B cell (primary cell): ENCODE measurements around the gene MAPK8. TPM values are rescaled to one million over a fixed set of nuclear protein-coding genes. Genes with fewer than 3 reads are reported as not detected.

ENCODE experiments used
- ATAC-seq: fragments of 200-7000 bp; cut with Tn5 transposase; one replicate; pipeline ENCODE4 v1.10.0; 2021; ENCODE audit warnings: low read depth, mild to moderate bottlenecking, moderate number of reproducible peaks, moderate library complexity
- CTCF ChIA-PET: fragments of 350-600 bp; sonication (Branson Sonifier 250); formaldehyde crosslinking; loops from one replicate; lab custom pipeline; 2021; ENCODE audit warnings: antibody characterized with exemption, inconsistent platforms; lab: Charles Lee
- POLR2A ChIA-PET: fragments of 350-600 bp; sonication (Branson Sonifier 250); formaldehyde crosslinking; loops from one replicate; lab custom pipeline; 2021; ENCODE audit warnings: antibody characterized with exemption; lab: Charles Lee
- DNase-seq: peaks from one replicate; pipeline ENCODE4 v3.0.0; 2013
- H2AFZ ChIP-seq: 2 replicates; pipeline ENCODE4 v1.6.1; 2012; ENCODE audit warnings: mild to moderate bottlenecking, low read depth, low read length; ENCODE audit not compliant: insufficient read depth, poor library complexity, severe bottlenecking
- H3K27ac ChIP-seq, 2 donors: 1 replicate in 1 of 2; 2 replicates in 1 of 2; pipeline ENCODE4 v1.5.1; 2012 to 2013; ENCODE audit warnings: low read length in 2 of 2, mild to moderate bottlenecking in 2 of 2, moderate library complexity in 1 of 2
- H3K27me3 ChIP-seq, 4 experiments: fragments of 200-600 bp in 1 of 4; sonication (generic) in 1 of 4; replicated peaks in 1 of 4; 1 replicate in 2 of 4; 2 replicates in 2 of 4; pipeline versions ENCODE4 v1.6.1 to v1.7.0; 2013 to 2016; ENCODE audit warnings: low read length in 3 of 4, mild to moderate bottlenecking in 2 of 4, mixed read lengths in 1 of 4, moderate library complexity in 1 of 4; ENCODE audit not compliant: insufficient read depth in 4 of 4, control insufficient read depth in 3 of 4; ENCODE audit errors: control extremely low read depth in 1 of 4
- H3K36me3 ChIP-seq, 2 experiments: replicated peaks in 1 of 2; 1 replicate in 1 of 2; 2 replicates in 1 of 2; pipeline versions ENCODE4 v1.6.1 to v1.7.1; 2013; ENCODE audit warnings: low read length in 1 of 2; ENCODE audit not compliant: insufficient read depth in 2 of 2, control insufficient read depth in 1 of 2; ENCODE audit errors: control extremely low read depth in 1 of 2, extremely low read depth in 1 of 2
- H3K4me1 ChIP-seq, 2 donors: fragments of 200-600 bp in 1 of 2; sonication (generic) in 1 of 2; 1 replicate in 1 of 2; 2 replicates in 1 of 2; pipeline versions ENCODE4 v1.5.1 to v1.6.1; 2013 to 2017; ENCODE audit warnings: low read length in 2 of 2; ENCODE audit not compliant: control insufficient read depth in 2 of 2, insufficient read depth in 2 of 2
- H3K4me2 ChIP-seq: replicated peaks from 2 replicates; pipeline ENCODE3; 2012; ENCODE audit warnings: mild to moderate bottlenecking, low read depth, low read length; ENCODE audit not compliant: poor library complexity, severe bottlenecking
- H3K4me3 ChIP-seq, 5 experiments: fragments of 200-600 bp in 1 of 5; sonication (generic) in 1 of 5; 1 replicate in 3 of 5; 2 replicates in 2 of 5; pipeline versions ENCODE4 v1.5.1 to v1.7.0; 2011 to 2016; ENCODE audit warnings: low read length in 4 of 5, mild to moderate bottlenecking in 4 of 5, low read depth in 2 of 5, control low read depth in 1 of 5, moderate library complexity in 1 of 5; ENCODE audit not compliant: insufficient read depth in 1 of 5; ENCODE audit errors: control extremely low read depth in 1 of 5, extremely low read depth in 1 of 5
- H3K79me2 ChIP-seq: fragments of 200-600 bp; sonication (generic); one replicate; pipeline ENCODE4 v1.6.0; 2016; ENCODE audit warnings: low read length; ENCODE audit not compliant: control insufficient read depth, insufficient read depth
- H3K9ac ChIP-seq: fragments of 200-600 bp; sonication (generic); 2 replicates; pipeline ENCODE4 v1.6.1; 2017; ENCODE audit warnings: mild to moderate bottlenecking, low read length, moderate library complexity
- H3K9me3 ChIP-seq, 3 donors: one replicate each; pipeline versions ENCODE4 v1.6.1 to v1.7.1; 2013; ENCODE audit warnings: low read length in 2 of 3; ENCODE audit not compliant: control insufficient read depth in 2 of 3, insufficient read depth in 1 of 3; ENCODE audit errors: control extremely low read depth in 1 of 3
- H4K20me1 ChIP-seq: 2 replicates; pipeline ENCODE4 v1.6.0; 2012; ENCODE audit warnings: mild to moderate bottlenecking, low read length; ENCODE audit not compliant: insufficient read depth, control insufficient read depth, poor library complexity, severe bottlenecking
- H3K27ac Mint-ChIP-seq: one replicate; pipeline ENCODE4 v1.8.0; 2021; ENCODE audit warnings: mixed read lengths
- H3K27me3 Mint-ChIP-seq: one replicate; pipeline ENCODE4 v1.8.0; 2021; ENCODE audit warnings: mixed read lengths
- H3K4me1 Mint-ChIP-seq: one replicate; pipeline ENCODE4 v1.8.0; 2021; ENCODE audit warnings: mixed read lengths
- H3K4me3 Mint-ChIP-seq: one replicate; pipeline ENCODE4 v1.8.0; 2021; ENCODE audit warnings: mixed read lengths
- H3K9me3 Mint-ChIP-seq: one replicate; pipeline ENCODE4 v1.8.0; 2022; ENCODE audit warnings: mixed read lengths; ENCODE audit not compliant: insufficient read depth
- EZH2 ChIP-seq: IDR thresholded peaks from 2 replicates; pipeline ENCODE4 v1.6.1; 2012; ENCODE audit warnings: borderline replicate concordance, low read depth, mild to moderate bottlenecking, moderate library complexity, low read length; ENCODE audit not compliant: insufficient read depth, poor library complexity, severe bottlenecking
- intact Hi-C: fragments of 100-400 bp; cut with micrococcal nuclease; formaldehyde crosslinking; loops from one replicate; pipeline ENCODE4 v1.10.0; 2022
- polyA plus RNA-seq: library from polyadenylated mRNA; depleted of rRNA; stranded (reverse); fragments of >200 nt; gene quantifications from 2 replicates; pipeline ENCODE4 v1.2.3, GENCODE V29; 2012
- total RNA-seq, 2 donors: library from RNA; stranded (reverse); fragments of 120-200 nt in 1 of 2; gene quantifications; 1 replicate in 1 of 2; 2 replicates in 1 of 2; pipeline versions ENCODE4 v1.2.3 to v1.2.4, GENCODE V29; 2013 to 2022
- TF ChIP-seq, protein P1 (sequence below): fragments of 200-600 bp; IDR thresholded peaks from one replicate; pipeline ENCODE4 v1.8.0; 2022; ENCODE audit warnings: antibody characterized with exemption, mild to moderate bottlenecking

The MAPK8 gene
- total and polyA plus RNA-seq, 2 donors (not counting 1 experiment from before 2014, with no cell fraction given): 13.7 to 40.0 TPM

DNA sequence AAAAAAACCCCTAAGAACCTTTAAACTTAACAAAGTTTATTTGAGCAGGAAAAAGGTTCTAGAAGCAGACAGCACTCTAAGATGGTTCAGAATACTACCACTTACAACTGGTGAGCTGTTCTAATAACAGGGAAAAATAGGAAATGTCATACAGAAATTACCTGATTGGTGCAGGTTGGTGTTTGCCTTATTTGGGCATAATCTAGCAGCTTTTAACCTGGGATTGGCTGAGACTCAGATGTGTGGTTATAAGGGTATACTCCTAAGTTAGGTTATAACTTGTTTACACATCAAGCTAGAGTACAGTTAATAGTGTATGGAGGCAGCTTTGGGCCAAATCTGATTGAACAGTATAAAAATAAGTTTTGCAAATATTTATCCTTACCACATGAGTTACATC is 59.8 kb downstream of the MAPK8 start:
- Histone ChIP-seq H3K4me1 (no peaks in the 10 kb centered on the region), H4K20me1 (peaks cover 22% of the 10 kb centered on the region), H3K9ac (no peak overlapping the region), H3K79me2 (peaks cover 35% of the 10 kb centered on the region), H3K9me3 (no peaks in the 10 kb centered on the region), H2AFZ (no peak overlapping the region), H3K36me3 (no peaks in the 10 kb centered on the region), H3K4me3 (no peak overlapping the region), H3K27ac (no peak overlapping the region), H3K27me3 (no peaks in the 10 kb centered on the region), H3K4me2 (no peak overlapping the region)
- Mint-ChIP-seq H3K27me3 (no peaks in the 10 kb centered on the region), H3K27ac (no peak overlapping the region), H3K9me3 (no peaks in the 10 kb centered on the region), H3K4me1 (peaks cover 4% of the 10 kb centered on the region), H3K4me3 (no peak overlapping the region)
- no peak for TF ChIP-seq EZH2
- TF ChIP-seq, protein P1, sequence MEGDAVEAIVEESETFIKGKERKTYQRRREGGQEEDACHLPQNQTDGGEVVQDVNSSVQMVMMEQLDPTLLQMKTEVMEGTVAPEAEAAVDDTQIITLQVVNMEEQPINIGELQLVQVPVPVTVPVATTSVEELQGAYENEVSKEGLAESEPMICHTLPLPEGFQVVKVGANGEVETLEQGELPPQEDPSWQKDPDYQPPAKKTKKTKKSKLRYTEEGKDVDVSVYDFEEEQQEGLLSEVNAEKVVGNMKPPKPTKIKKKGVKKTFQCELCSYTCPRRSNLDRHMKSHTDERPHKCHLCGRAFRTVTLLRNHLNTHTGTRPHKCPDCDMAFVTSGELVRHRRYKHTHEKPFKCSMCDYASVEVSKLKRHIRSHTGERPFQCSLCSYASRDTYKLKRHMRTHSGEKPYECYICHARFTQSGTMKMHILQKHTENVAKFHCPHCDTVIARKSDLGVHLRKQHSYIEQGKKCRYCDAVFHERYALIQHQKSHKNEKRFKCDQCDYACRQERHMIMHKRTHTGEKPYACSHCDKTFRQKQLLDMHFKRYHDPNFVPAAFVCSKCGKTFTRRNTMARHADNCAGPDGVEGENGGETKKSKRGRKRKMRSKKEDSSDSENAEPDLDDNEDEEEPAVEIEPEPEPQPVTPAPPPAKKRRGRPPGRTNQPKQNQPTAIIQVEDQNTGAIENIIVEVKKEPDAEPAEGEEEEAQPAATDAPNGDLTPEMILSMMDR: no peak
- ATAC-seq: no peak
- no peak for DNase-seq
- intact Hi-C loops: no loop called here
- POLR2A ChIA-PET: no interaction called here
- CTCF ChIA-PET: interaction anchor here (7.3 kb wide), 1 partner anchor 290 kb away, joined by 86 read pairs; no protein-coding TSS in a partner anchor

DNA sequence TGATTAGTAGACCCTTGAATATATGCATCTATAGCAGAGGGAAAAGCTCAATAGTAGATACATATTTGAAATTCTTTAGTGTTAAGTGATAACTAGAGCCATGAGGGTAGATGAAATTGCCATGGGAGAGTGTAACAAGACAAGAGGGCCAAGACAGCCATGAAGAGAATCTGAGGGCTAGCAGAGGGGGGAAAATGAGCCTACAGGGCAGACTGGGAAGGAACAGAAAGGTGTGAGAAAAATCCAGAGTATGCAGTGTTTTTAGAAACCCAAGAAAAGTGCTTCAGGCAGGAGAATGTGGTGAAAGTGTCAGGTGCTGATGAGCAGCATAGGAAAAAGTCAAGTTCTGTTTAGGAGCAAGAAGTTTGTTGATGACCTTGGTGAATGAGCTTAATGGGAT is 63.0 kb downstream of the MAPK8 start:
- CTCF ChIA-PET: interaction anchor here (1.2 kb wide), 1 partner anchor 287 kb away, joined by 4 read pairs; no protein-coding TSS in a partner anchor

More for the DNA sequence above, 63.0 kb downstream of the MAPK8 start:
- intact Hi-C loops: no loop called here
- H3K27me3 Mint-ChIP-seq: no peaks in the 10 kb centered on the region
- peaks cover 17% of the 10 kb centered on the region for H4K20me1 ChIP-seq
- no peak overlapping the region for H2AFZ ChIP-seq
- no peak for ATAC-seq
- H3K27ac Mint-ChIP-seq: no peak overlapping the region
- H3K9ac ChIP-seq: no peak overlapping the region
- H3K4me1 ChIP-seq: no peaks in the 10 kb centered on the region
- no peaks in the 10 kb centered on the region for H3K36me3 ChIP-seq
- H3K9me3 Mint-ChIP-seq: peaks cover 2% of the 10 kb centered on the region
- no peaks in the 10 kb centered on the region for H3K9me3 ChIP-seq
- H3K79me2 ChIP-seq: peaks cover 38% of the 10 kb centered on the region
- no peaks in the 10 kb centered on the region for H3K27me3 ChIP-seq
- H3K4me3 Mint-ChIP-seq: no peak overlapping the region
- POLR2A ChIA-PET: no interaction called here
- H3K4me2 ChIP-seq: no peak overlapping the region
- DNase-seq: no peak
- H3K4me1 Mint-ChIP-seq: no peaks in the 10 kb centered on the region
- no peak overlapping the region for H3K27ac ChIP-seq
- TF ChIP-seq EZH2: no peak
- TF ChIP-seq, protein P1: no peak
- H3K4me3 ChIP-seq: no peak overlapping the region
